SIG-M5 treated with dmso at 0.1 percent for 504 hours (cell line): ENCODE measurements around the gene SYNM.

Experiments used
- DNase-seq: peaks from one replicate; lab custom pipeline; 2025; ENCODE audit not compliant: unreplicated experiment; lab: John Stamatoyannopoulos, UW

SYNM gene

DNA sequence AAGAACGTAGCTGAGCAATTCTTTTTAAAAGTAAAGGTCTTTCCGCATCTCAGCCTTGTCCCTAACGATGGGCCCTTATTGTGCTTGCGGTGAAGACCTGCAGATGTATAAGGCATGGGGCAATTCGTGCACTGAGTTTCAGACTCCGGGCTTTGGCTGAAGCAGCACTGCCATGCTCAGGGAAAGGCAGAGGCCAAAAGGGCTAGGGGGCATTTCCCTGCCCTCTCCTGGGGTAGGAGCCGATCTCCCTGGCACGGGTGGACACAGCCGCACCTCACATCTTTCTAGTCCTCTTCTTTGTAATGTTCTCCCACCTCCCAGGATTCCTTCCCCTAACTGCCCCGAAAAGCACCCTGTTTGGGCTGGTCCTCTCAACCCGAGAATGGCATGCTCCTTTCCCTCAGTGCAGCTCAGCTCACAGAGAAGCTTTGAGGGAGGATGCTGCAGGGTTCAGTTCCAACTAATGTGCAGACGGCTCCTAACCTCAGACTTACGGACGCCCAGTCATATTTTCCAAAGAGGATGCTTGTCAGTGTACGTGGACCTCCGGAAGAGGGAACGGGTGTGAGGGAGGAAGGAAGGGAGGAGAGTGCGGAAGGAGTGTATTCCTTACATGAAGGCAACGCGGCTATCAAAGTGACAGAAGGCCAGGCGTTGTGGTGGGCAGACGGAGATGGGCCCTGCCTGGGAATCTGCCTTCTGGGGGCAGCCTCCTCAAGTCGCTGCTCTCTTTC, 61.2 kb downstream of the SYNM start:
- DNase-seq: no peak

DNA sequence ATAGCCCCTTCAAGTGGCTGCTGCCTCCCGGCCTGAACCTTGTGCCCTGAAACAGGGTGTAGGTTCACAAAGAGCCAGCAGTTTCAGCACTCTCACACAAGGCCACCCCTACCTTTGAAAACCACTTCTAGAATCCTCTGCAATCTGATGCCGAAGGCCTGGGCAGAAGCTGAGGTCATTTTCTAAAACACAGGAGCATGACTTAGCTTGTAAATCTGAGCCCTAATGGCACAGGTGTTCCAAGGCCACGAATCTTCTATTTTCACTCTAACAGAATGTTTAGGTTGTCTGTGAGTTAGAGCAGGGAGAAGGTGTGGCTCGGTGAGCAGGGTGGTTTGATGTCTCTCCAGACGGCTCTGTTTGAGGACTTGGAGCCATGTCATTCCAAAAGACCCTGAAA, 62.3 kb downstream of the SYNM start:
- DNase-seq: no peak

DNA sequence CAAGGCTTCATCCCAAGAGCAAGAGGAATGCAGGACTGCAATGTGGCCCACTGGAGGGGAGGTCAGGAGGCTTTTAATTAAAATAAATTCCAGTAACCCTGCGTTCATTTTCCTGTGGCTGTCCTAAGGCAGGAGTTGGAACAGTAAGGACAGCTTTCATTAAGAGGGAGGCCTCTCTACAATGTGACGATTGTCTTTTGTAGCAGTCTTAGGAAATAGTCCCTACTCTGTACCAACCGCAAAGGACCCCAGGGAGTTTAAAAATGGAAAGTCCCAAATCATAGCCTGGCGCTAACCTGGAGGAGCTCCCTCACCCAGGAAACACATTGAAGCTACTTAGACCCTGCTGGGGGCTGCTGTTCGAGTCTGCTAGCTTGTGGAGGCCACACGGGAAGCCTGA, 62.8 kb downstream of the SYNM start:
- DNase-seq: no peak

DNA sequence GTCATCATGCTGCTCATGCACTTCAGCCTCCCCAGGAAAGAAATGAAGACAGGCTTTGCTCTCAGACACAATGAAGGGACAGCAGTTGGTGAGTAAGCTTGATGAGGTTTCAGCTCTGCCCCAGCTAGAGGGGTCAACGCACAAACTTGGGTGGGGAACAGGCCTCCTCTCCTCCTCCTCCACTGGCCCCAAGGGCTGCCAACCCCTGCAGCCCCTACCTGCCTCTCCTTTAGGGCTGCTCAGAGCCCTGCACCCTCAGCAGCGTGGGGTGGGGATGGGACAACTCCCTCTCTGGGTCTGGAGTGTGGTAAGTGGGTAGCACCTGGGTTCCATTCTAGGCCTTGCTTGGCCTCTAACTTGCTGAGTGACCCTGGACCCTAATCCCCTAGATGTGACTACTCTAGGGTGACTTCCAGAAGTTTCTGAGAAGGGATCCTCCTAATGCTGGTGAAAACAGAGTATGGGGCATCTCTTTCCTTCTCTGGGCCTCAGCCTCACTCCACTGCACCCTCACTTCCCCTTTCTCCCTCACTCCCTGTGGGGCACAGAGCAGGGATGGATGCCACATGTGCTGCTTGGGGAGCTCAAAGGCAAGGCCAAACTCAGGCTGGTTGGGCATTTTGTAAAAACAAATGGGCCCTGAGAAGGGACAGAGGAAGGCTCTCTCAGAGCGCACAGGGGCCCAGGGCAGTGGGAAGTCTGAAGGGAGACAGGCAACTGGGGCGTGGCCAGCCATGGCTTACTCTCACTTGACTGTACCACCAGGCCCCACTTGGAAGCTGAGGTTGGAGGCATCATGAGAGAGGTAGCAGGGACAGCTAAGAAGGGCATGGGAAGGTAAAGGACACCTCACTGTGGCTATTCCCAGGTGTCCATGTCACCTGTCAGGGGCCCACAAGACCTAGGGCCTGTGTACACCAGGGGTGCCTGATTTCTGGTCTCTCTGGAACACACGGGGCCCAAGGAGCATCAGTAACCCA, 64.0 kb downstream of the SYNM start:
- peak; percentile 52 for DNase-seq

DNA sequence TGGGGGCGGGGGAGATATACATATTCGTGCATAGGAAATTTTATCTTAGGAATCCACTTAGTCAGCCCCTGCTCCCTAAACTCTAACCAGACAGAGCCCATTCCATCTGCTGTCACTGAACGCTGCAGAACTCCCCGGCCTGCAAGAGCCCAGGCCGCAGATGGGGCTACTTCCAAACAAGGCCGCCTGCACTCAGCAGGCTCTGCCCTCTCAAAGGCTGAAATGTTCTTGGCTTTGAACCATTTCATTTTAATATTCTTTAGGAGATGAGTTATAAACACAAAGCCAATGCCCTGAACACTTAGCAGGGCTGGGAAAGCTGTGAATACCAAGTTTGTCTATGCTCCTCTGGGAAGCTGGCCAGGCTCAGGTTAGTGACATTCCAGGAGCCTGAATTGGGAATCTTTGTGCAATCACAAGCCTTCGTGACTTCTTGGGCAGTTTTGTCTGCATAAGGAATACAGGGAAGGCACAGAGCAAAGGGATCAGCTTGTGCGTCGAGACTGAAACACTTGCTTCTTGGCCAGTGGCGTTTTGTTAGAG, 65.0 kb downstream of the SYNM start:
- no peak for DNase-seq

DNA sequence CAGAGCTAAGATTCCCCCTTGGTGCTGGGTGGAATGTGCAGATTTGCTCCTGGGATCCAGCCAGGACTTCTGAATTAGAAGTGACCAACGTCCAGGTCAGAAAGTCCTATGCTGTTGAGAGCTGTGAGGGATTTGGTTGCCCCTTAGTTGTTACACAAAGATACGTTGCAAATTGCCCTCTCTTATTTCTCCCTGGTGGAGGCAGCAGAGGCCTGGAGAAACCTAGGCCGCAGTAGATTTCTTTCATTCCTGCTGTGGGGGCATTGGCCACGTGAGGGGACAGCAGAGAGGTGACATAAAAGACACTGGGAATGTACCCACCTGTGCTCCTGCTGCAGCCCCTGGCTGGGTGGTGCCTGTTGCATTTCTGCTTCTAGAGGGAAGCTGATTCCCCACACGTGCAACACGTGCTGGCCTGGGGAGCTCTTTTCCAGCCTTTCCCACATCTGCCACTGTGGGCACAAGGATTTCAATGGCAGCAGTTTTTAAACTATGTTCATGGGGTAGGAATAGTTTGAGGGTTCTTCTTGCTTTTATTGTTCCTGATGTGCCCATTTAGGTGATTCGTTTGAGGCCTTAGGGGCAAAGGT, 65.7 kb downstream of the SYNM start:
- no peak for DNase-seq

DNA sequence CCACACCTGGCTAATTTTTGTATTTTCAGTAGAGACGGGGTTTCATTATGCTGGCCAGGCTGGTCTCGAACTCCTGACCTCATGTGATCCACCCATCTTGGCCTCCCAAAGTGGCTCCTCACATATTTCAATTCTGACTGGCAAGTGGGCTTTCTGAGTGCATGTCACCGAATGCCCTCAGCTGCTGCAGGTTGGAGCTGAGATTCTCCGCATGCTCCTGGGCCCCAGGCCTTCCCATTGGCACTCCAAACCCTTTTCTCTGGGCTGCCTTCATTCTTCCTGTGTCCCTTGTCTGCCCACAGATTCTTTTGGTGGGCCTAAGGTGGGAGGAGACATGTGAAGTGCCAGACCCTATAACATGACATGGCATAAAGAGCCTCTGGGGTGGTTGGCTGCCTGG, 67.3 kb downstream of the SYNM start:
- no peak for DNase-seq

DNA sequence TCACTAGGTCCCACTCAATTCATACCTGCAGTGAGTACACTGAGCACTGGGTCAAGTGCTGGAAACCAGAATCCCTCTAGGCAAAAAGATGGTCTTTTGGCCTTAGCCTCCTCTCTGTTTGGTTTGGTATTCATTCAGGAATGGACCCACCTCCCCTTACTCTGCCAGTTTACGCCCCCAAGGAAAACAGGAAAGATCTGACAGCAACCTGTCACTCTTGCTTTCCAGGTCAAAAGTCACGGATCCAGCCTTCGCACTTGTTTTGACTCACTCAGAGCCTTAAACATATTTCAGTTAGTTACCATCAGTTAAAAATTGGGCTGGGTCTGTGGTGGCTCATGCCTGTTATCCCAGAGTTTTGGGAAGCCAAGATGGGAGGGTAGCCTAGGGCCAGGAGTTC, 68.1 kb downstream of the SYNM start:
- no peak for DNase-seq

DNA sequence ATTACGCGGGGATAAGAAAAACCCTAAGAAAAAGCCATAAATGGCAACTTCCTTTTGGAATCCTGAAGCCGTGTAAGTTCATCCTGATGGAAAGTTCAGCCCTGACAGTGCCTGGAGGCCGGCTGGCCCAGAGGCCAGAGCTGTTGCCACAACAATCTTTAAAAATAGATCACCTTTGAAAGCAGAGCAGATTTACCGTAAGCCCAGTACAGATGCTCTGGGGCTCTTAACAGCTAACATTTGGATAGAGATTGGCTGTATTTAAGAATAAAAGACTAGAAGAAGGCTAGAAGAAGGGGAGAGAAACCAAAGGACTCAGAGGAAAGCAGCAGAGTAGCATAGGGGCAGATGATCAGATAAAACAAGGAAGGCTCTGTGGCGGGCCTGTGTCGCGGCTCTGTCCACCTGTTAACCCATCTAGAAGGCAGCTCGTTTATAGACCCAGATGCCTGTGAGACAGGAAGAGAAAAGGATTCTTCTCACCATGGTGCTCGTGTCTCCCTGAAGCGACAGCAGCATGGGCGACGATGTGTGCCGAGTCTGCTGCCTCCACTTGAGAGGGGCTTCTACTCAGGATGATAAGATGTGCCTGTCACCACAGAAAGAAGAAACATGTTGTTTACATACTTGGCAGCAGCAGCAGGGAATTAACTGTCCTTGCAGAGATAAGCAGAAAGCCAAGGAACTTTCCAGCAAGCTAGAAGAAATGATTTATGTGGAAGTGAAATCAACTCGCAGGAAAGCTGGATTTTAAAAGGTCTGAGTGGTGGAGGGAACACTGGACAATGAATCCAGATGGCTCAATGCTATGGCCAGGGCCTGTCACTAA, 69.9 kb downstream of the SYNM start:
- DNase-seq: no peak

DNA sequence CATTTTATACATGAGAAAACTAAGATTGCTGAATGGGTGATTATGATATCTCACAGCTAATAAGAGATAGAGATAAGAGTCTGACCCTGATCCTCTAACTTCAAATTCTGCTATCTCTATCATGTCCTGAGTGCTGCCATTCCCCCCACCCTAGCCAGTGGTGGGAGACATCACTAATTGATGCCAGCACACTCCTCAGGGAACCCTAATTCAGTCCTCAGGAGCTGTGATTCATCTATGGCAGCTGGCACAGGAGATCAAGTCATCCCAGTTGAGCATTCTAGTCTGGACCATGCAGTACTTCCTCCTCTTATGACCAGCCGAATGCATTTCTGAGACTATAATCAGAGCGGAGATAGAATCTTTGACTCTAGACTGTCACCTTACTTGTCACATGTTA, 71.9 kb downstream of the SYNM start:
- no peak for DNase-seq

DNA sequence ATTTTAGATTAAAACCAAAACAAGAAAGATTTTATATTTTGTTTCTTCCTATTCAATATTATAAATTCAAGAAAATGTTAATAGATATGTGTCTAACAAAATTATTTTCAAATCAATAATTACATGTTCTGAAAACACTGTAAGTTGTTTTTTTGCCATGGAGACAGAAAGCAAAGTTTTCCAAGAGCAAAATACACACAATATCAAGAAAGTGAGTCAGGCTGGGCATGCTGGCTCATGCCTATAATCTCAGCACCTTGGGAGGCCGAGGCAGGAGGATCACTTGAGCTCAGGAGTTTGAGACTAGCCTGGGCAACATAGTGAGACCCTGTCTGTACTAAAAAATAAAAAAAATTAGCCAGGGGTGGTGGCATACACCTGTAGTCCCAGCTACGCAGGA, 72.8 kb downstream of the SYNM start:
- DNase-seq: no peak

DNA sequence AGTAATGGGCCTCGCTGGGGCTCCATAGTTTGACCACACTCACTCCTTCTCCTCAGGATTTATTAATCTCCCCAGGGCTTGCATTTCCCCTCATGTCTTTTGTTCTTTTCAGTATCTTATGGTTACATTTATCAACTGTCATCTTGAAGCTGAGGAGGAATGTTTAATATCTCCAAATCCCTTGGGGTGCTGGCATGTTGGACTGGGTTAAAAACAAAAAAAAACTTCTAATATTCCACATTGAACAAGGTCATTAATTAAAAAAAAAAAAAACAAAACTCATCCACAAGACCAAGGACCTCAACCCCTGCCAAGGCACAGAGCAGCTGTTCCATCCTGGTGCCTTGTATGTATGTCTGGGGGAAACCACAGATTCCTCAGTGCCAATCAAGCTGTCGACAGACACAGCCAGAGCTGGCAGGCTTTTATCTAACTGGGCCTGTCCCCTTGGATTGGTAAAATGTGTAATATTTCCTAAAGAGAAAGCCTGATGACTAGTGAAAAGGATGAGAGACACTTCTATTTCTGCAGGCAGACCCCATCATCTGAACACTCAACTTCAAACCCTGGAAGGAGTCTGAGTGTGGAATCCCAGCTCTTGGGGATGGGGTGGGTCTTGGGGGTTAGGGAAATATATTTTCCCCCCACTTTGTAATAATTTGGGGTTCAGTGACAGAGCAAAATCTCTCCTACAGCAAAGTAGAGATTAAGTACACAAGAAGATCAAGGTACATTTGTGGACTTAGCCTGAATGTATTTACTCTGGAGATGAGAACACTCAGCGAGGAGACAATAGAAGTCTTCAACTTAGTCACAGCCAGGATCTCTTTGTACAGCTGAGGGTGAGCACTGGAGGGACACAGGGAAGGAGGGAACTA, 75.4 kb downstream of the SYNM start:
- no peak for DNase-seq

DNA sequence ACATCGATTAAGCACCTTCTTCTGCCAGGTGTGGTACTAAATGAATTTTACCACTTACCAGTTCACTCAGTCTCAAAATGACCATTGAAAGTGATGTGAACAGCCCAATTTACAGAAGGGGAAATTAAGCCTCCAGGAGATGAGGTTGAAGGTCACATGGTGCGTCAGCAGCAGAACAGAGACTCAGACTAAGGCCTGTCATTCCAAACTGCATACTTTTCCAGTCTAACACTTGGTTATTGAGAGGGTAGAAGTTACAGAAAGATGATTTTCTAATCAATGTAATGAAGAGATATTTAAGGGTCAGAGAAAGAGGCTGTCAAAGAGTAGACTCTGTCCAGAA, 76.1 kb downstream of the SYNM start:
- DNase-seq: no peak

DNA sequence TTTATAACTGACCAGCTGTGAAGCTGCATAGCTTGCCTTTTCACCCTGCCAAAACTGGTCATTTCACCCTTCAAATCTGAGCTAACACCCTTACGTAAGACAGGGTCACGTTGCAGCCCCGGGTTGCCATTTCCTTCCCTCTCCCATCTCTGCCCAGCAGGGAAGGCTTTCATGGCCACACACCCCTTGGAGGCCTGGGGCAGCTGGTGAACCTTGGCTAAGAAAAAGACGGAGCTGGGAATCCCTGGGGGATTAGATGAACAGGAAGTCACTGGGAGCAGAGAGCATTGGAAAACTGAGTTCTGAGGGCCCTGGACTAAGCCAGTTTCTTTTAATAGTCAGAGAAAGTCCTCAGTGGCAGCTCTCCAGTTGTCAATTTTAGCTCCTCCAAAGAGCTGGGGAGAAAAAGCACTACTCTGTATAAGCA, 76.7 kb downstream of the SYNM start:
- DNase-seq: no peak

DNA sequence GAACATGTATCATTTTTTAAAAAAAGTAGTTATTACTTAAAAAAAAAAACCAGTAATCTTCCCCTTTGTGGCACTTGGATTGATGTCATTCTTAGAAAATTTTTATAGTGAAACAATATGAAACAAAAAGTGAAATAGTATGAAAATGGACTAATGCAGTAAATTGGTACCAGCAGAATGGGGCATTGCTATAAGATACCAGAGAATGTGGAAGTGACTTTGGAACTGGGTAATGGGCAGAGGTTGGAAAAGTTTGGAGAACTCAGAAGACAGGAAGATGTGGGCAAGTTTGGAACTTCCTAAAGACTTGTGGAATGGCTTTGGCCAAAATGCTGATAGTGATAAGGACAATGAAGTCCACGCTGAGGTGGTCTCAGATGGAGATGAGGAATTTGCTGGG, 77.9 kb downstream of the SYNM start:
- no peak for DNase-seq
